ENCODE measurements around the gene DNMT1. TPM values are rescaled to one million over a fixed set of nuclear protein-coding genes. Genes with fewer than 3 reads are reported as not detected.

DNMT1 gene
- total RNA-seq, 5 donors from 2014 or later (not counting 1 experiment from before 2014, with no cell fraction given) = 199 to 245 (median 235) TPM

DNA sequence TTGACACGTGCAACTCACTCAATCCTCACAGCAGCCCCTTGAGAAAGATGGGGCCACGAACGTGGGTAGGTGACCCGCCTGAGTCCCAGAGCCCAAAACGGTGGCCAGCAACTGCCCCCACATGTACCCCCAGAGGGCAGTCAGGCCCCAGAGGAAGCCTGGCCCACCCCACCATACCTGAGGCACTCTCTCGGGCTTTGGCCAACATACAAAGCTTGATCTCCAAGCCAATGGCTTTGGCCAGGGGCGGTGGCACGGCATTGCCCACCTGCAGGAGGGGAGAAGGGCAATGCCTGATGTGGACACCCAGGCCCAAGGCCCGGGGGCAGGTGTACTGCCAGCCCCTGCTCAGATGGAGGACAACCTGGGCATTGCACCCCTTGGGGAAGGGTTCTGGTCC is 60.7 kb downstream of the DNMT1 start:
- H3K36me3 Mint-ChIP-seq = peaks cover 35% of the 10 kb centered on the region
- Histone ChIP-seq H3K36me3 (ENCODE audit: control insufficient read depth in 2 of 2, extremely low read depth in 1 of 2, insufficient read depth in 1 of 2, low read length in 1 of 2) (peaks cover 33 to 72% of the 10 kb centered on the region in 2 donors), H3K27me3 (replicated peaks in 1 of 2; ENCODE audit: control insufficient read depth in 2 of 2, extremely low read depth in 1 of 2, insufficient read depth in 2 of 2, low read length in 1 of 2) (no peaks in the 10 kb centered on the region)

DNA sequence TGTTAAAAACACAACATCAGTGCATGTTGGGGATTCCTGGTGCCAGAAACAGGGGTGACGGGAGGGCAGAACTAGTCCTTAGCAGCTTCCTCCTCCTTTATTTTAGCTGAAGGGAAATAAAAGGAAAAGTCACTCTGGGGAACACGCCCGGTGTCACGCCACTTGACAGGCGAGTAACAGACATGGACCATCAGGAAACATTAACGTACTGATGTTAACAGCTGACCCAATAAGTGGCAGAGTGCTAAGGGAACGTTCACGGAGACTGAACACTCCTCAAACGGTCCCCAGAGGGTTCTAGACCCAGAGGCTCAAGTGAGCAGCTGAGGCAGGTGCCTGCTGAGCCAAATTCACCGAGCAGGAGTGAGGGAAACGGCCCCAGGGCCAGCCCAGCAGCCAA is 61.2 kb downstream of the DNMT1 start:
- no peaks in the 10 kb centered on the region for H3K27me3 Mint-ChIP-seq
- peaks cover 0 to 3% (median 1%) of the 10 kb centered on the region in 3 donors for H3K4me1 Mint-ChIP-seq
- CTCF ChIA-PET = interaction anchor here in 1 of 2 donors (1.1 kb wide), 1 partner anchor 9 kb away, joined by 5 read pairs; no protein-coding TSS in a partner anchor
- H3K27ac ChIP-seq (ENCODE audit: low read length) = no peak overlapping the region
- H3K9me3 Mint-ChIP-seq = no peaks in the 10 kb centered on the region
- POLR2A ChIA-PET = no interaction called here
- peaks cover 33% of the 10 kb centered on the region for H3K36me3 Mint-ChIP-seq
- H3K27ac Mint-ChIP-seq = no peak overlapping the region
- H3K4me3 Mint-ChIP-seq = no peak overlapping the region
- no peaks in the 10 kb centered on the region for H3K27me3 ChIP-seq (replicated peaks in 1 of 2; ENCODE audit: control insufficient read depth in 2 of 2, extremely low read depth in 1 of 2, insufficient read depth in 2 of 2, low read length in 1 of 2)
- H3K4me1 ChIP-seq (ENCODE audit: control insufficient read depth in 1 of 2, extremely low read depth in 1 of 2, insufficient read depth in 2 of 2, low read length in 2 of 2) = no peaks in the 10 kb centered on the region
- no peak overlapping the region for H3K4me3 ChIP-seq (ENCODE audit: control insufficient read depth in 1 of 2, extremely low read depth in 1 of 2, low read length in 1 of 2)
- DNase-seq = no peak
- WGBS (ENCODE audit: insufficient coverage) = 91% methylated on average over 7 of the region's 11 CpGs
- ATAC-seq (replicated peaks in 1 of 4) = no peak
- peaks cover 33 to 70% of the 10 kb centered on the region in 2 donors for H3K36me3 ChIP-seq (ENCODE audit: control insufficient read depth in 2 of 2, extremely low read depth in 1 of 2, insufficient read depth in 1 of 2, low read length in 1 of 2)
- H3K9me3 ChIP-seq = no peaks in the 10 kb centered on the region

More for the DNA sequence above, 60.7 kb downstream of the DNMT1 start:
- H3K9me3 ChIP-seq = no peaks in the 10 kb centered on the region
- no peak overlapping the region for H3K27ac ChIP-seq (ENCODE audit: low read length)
- DNase-seq (no peak), ATAC-seq (replicated peaks in 1 of 4) (no peak)
- no peaks in the 10 kb centered on the region for H3K9me3 Mint-ChIP-seq
- H3K4me1 ChIP-seq (ENCODE audit: control insufficient read depth in 1 of 2, extremely low read depth in 1 of 2, insufficient read depth in 2 of 2, low read length in 2 of 2) = peaks cover 0 to under 1% of the 10 kb centered on the region in 2 experiments
- no peak overlapping the region for H3K27ac Mint-ChIP-seq
- ChIA-PET POLR2A (no interaction called here), CTCF (no interaction called here)
- no peaks in the 10 kb centered on the region for H3K27me3 Mint-ChIP-seq
- H3K4me3 Mint-ChIP-seq = no peak overlapping the region
- H3K4me1 Mint-ChIP-seq = peaks cover under 1 to 5% (median 5%) of the 10 kb centered on the region in 3 donors
- H3K4me3 ChIP-seq (ENCODE audit: control insufficient read depth in 1 of 2, extremely low read depth in 1 of 2, low read length in 1 of 2) = no peak overlapping the region
- 100% methylated on average over 6 of the region's 9 CpGs for WGBS (ENCODE audit: insufficient coverage)

DNA sequence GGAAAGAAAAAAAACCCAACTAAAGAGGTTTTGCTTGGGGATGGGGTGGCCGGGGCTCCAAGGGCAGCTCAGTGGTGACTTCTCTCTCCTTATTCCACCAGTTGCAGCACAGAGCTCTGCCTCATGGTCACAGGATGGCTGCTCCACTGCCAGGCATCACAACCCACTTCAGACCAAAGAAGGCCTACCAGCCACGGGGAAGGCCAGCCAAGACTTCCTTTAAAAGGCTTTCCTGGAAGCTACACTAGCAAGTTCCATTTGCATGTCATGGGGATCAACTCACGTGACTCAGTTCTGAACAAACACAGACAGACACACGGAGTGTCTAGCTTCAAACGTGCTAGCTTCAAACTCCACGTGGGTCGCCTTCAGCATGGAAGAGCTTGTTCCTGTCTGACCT is 61.8 kb downstream of the DNMT1 start:
- Mint-ChIP-seq H3K27ac (no peak overlapping the region), H3K9me3 (no peaks in the 10 kb centered on the region), H3K4me3 (no peak overlapping the region), H3K4me1 (peaks cover 0 to 3% (median 0%) of the 10 kb centered on the region in 3 donors), H3K36me3 (peaks cover 29% of the 10 kb centered on the region), H3K27me3 (no peaks in the 10 kb centered on the region)
- Histone ChIP-seq H3K27me3 (replicated peaks in 1 of 2; ENCODE audit: control insufficient read depth in 2 of 2, extremely low read depth in 1 of 2, insufficient read depth in 2 of 2, low read length in 1 of 2) (no peaks in the 10 kb centered on the region), H3K27ac (ENCODE audit: low read length) (no peak overlapping the region), H3K36me3 (ENCODE audit: control insufficient read depth in 2 of 2, extremely low read depth in 1 of 2, insufficient read depth in 1 of 2, low read length in 1 of 2) (peaks cover 33 to 63% of the 10 kb centered on the region in 2 donors), H3K9me3 (no peaks in the 10 kb centered on the region), H3K4me3 (ENCODE audit: control insufficient read depth in 1 of 2, extremely low read depth in 1 of 2, low read length in 1 of 2) (no peak overlapping the region), H3K4me1 (ENCODE audit: control insufficient read depth in 1 of 2, extremely low read depth in 1 of 2, insufficient read depth in 2 of 2, low read length in 2 of 2) (no peaks in the 10 kb centered on the region)
- DNase-seq (no peak), ATAC-seq (replicated peaks in 1 of 4) (no peak)
- 80% methylated on average over 4 of the region's 7 CpGs for WGBS (ENCODE audit: insufficient coverage)
- POLR2A ChIA-PET = interaction anchor here in 1 of 2 donors (0.6 kb wide), 1 partner anchor 72 kb away, joined by 4 read pairs; no protein-coding TSS in a partner anchor
- CTCF ChIA-PET = interaction anchor here in 1 of 2 donors (1.1 kb wide), 1 partner anchor 10 kb away, joined by 5 read pairs; no protein-coding TSS in a partner anchor

- POLR2A ChIA-PET = no interaction called here
- H3K9me3 ChIP-seq = no peaks in the 10 kb centered on the region
- H3K27ac ChIP-seq (ENCODE audit: low read length) = no peak overlapping the region
- no peaks in the 10 kb centered on the region for H3K9me3 Mint-ChIP-seq
- no peak overlapping the region for H3K27ac Mint-ChIP-seq
- DNase-seq = no peak
- H3K27me3 ChIP-seq (replicated peaks in 1 of 2; ENCODE audit: control insufficient read depth in 2 of 2, extremely low read depth in 1 of 2, insufficient read depth in 2 of 2, low read length in 1 of 2) = no peaks in the 10 kb centered on the region
- ATAC-seq (replicated peaks in 1 of 4) = no peak
- H3K4me3 Mint-ChIP-seq = no peak overlapping the region
- H3K4me1 Mint-ChIP-seq = no peaks in the 10 kb centered on the region
- no peaks in the 10 kb centered on the region for H3K27me3 Mint-ChIP-seq
- CTCF ChIA-PET = no interaction called here
- peaks cover 8% of the 10 kb centered on the region for H3K36me3 Mint-ChIP-seq
- H3K4me1 ChIP-seq (ENCODE audit: control insufficient read depth in 1 of 2, extremely low read depth in 1 of 2, insufficient read depth in 2 of 2, low read length in 2 of 2) = no peaks in the 10 kb centered on the region
- no CpG with 5 or more reads among the region's 4 CpGs for WGBS (ENCODE audit: insufficient coverage)
- H3K4me3 ChIP-seq (ENCODE audit: control insufficient read depth in 1 of 2, extremely low read depth in 1 of 2, low read length in 1 of 2) = no peak overlapping the region
- peaks cover 7 to 12% of the 10 kb centered on the region in 2 donors for H3K36me3 ChIP-seq (ENCODE audit: control insufficient read depth in 2 of 2, extremely low read depth in 1 of 2, insufficient read depth in 1 of 2, low read length in 1 of 2)
Observed at GRCh38 chr19:10126213-10126639, 68.5 kb downstream of the DNMT1 start.

DNA sequence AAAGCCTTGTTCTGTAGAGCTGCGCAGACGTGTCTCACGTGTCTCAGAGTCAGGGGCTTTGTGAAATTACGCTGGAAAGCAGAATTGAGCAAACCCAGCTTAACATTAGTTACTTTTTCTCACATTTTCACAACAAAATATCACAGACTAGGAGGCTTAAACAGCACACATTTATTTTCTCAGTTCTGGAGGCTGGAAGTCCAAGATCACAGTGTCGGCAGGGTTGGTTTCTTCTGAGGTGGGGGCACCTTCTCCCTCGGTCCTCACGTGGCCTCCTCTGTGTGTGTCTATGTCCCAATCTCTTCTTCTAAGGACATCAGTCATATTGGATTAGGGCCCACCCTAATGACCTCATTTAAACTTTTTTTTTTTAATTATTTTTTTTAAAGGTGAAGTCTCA is 70.3 kb downstream of the DNMT1 start:
- WGBS (ENCODE audit: insufficient coverage) = 85% methylated on average over 3 of the region's 7 CpGs
- ChIA-PET POLR2A (interaction anchor here in 1 of 2 donors (0.6 kb wide), 1 partner anchor 58 kb away, joined by 3 read pairs; no protein-coding TSS in a partner anchor), CTCF (no interaction called here)
- H3K4me3 Mint-ChIP-seq = no peak overlapping the region
- H3K27me3 Mint-ChIP-seq = no peaks in the 10 kb centered on the region
- Histone ChIP-seq H3K36me3 (ENCODE audit: control insufficient read depth in 2 of 2, extremely low read depth in 1 of 2, insufficient read depth in 1 of 2, low read length in 1 of 2) (peaks cover 4 to 8% of the 10 kb centered on the region in 2 donors), H3K27me3 (replicated peaks in 1 of 2; ENCODE audit: control insufficient read depth in 2 of 2, extremely low read depth in 1 of 2, insufficient read depth in 2 of 2, low read length in 1 of 2) (no peaks in the 10 kb centered on the region), H3K4me3 (ENCODE audit: control insufficient read depth in 1 of 2, extremely low read depth in 1 of 2, low read length in 1 of 2) (no peak overlapping the region), H3K27ac (ENCODE audit: low read length) (no peak overlapping the region), H3K9me3 (no peaks in the 10 kb centered on the region), H3K4me1 (ENCODE audit: control insufficient read depth in 1 of 2, extremely low read depth in 1 of 2, insufficient read depth in 2 of 2, low read length in 2 of 2) (peaks cover 0 to 8% of the 10 kb centered on the region in 2 experiments)
- H3K9me3 Mint-ChIP-seq = no peaks in the 10 kb centered on the region
- DNase-seq = no peak
- H3K4me1 Mint-ChIP-seq = peaks cover 6 to 9% (median 8%) of the 10 kb centered on the region in 3 donors
- no peak for ATAC-seq (replicated peaks in 1 of 4)
- peaks cover 4% of the 10 kb centered on the region for H3K36me3 Mint-ChIP-seq
- no peak overlapping the region for H3K27ac Mint-ChIP-seq

GRCh38 chr19:10122045-10122444 is 72.7 kb downstream of the DNMT1 start:
- Histone ChIP-seq H3K27ac (ENCODE audit: low read length) (no peak overlapping the region), H3K4me3 (ENCODE audit: control insufficient read depth in 1 of 2, extremely low read depth in 1 of 2, low read length in 1 of 2) (no peak overlapping the region), H3K9me3 (no peaks in the 10 kb centered on the region), H3K27me3 (replicated peaks in 1 of 2; ENCODE audit: control insufficient read depth in 2 of 2, extremely low read depth in 1 of 2, insufficient read depth in 2 of 2, low read length in 1 of 2) (no peaks in the 10 kb centered on the region), H3K4me1 (ENCODE audit: control insufficient read depth in 1 of 2, extremely low read depth in 1 of 2, insufficient read depth in 2 of 2, low read length in 2 of 2) (peaks cover 10 to 31% of the 10 kb centered on the region in 2 experiments), H3K36me3 (ENCODE audit: control insufficient read depth in 2 of 2, extremely low read depth in 1 of 2, insufficient read depth in 1 of 2, low read length in 1 of 2) (peaks cover 4 to 24% of the 10 kb centered on the region in 2 donors)
- WGBS (ENCODE audit: insufficient coverage) = no CpG with 5 or more reads among the region's 6 CpGs
- ATAC-seq (replicated peaks in 1 of 4) (no peak), DNase-seq (no peak)
- no peaks in the 10 kb centered on the region for H3K27me3 Mint-ChIP-seq
- POLR2A ChIA-PET = no interaction called here
- no peak overlapping the region for H3K4me3 Mint-ChIP-seq
- peaks cover 7% of the 10 kb centered on the region for H3K36me3 Mint-ChIP-seq
- H3K27ac Mint-ChIP-seq = no peak overlapping the region
- no peaks in the 10 kb centered on the region for H3K9me3 Mint-ChIP-seq
- peaks cover 12 to 22% (median 21%) of the 10 kb centered on the region in 3 donors for H3K4me1 Mint-ChIP-seq
- CTCF ChIA-PET = interaction anchor here (0.6 to 0.8 kb wide), 5 partner anchors 21 to 965 kb away, joined by 3 to 12 read pairs (median 6); no protein-coding TSS in a partner anchor
